ENCODE data around the gene LAMC3.
"Not testable (repeated sequence)": the region's sequence is repeated elsewhere in the genome, so short reads cannot be mapped to it uniquely, and the experiment has no call there.

Gene LAMC3

GRCh38 chr9:131082774-131083512 lies 74.0 kb downstream of the LAMC3 start:
- DNase-seq = no peak

DNA sequence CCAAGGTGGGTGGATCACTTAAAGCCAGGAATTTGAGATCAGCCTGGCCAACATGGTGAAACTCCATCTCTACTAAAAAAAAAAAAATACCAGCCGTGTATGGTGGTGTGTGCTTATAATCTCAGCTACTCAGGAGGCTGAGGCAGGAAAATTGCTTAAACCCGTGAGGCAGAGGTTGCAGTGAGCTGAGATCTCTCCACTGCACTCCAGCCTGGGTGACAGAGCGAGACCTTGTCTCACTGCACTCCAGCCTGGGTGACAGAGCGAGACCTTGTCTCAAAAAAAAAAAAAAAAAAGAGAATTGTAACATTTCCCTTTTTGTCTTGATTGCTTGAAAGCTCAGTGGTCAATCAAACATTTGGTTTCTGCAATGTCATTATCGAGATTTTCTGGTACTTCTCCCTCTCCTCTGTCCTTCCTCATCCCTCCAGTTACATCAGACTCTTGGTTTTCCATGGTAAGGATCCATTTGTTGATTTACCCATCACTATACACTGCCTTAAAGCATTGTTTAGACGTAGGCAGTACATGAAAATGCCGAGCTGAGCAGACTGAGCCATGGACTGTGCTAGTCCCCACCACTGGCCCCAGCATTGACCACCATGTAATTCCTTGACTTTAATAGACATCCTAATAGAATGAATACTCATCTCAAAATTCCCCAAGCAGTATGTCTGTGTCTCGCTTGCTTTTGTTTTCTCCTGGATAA lies 75.8 kb downstream of the LAMC3 start:
- no peak for DNase-seq

- no peak for DNase-seq
Observed at GRCh38 chr9:131085370-131086122, 76.6 kb downstream of the LAMC3 start.

GRCh38 chr9:131087354-131087893 lies 78.5 kb downstream of the LAMC3 start:
- no peak for DNase-seq

DNA sequence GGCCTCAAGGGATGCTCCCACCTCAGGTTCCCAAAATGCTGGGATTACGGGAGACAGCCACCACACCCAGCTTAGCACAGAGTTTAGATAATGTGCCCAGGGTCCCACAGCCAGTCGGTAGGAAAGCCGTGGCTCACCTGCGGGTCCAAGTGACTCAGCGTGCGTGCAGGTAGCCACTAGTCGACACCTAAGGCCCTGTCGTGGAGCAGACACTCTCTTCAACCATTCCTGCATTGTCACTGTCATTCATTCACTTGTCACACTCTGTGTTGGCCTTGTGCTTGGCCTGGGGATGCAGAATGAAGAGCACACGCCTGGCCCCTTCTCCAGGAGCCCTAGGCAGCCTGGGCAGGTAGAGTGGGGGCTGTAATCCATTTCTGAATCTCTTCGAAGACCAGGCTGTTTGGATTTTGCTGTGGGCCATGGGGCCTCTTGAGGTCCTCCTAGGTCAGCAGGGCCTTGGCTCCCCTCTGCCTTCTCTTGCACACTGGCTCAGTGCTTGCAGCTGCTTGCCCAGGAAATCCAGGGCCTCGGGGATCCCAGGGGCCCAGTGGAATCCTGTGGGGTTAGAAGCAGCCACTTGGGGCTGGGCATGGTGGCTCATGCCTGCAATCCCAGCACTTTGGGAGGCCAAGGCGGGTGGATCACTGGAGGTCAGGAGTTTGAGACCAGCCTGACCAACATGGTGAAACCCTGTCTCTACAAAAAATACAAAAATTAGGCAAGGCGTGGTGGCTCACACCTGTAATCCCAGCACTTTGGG lies 81.2 kb downstream of the LAMC3 start:
- DNase-seq = no peak

GRCh38 chr9:131091352-131091992 lies 82.5 kb downstream of the LAMC3 start:
- DNase-seq = no peak

DNA sequence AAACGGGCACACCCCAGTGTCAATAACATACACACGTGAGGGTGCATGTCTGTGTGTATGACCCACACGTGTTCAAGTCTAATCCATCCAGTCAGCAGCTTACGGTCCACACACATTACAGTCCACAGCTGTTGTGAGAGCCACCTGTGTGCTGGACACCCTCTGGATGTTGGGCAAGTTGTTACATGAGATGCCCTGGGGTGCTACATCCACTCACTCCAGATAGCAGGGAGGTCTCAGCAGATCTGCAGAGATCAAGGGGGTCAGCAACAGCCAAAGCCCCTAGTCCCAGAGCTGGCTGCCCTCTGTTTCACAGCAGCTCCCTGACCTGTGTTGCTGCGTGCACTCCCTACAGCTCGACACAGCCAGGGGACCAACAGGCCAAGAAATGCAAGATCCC lies 83.1 kb downstream of the LAMC3 start:
- no peak for DNase-seq

DNA sequence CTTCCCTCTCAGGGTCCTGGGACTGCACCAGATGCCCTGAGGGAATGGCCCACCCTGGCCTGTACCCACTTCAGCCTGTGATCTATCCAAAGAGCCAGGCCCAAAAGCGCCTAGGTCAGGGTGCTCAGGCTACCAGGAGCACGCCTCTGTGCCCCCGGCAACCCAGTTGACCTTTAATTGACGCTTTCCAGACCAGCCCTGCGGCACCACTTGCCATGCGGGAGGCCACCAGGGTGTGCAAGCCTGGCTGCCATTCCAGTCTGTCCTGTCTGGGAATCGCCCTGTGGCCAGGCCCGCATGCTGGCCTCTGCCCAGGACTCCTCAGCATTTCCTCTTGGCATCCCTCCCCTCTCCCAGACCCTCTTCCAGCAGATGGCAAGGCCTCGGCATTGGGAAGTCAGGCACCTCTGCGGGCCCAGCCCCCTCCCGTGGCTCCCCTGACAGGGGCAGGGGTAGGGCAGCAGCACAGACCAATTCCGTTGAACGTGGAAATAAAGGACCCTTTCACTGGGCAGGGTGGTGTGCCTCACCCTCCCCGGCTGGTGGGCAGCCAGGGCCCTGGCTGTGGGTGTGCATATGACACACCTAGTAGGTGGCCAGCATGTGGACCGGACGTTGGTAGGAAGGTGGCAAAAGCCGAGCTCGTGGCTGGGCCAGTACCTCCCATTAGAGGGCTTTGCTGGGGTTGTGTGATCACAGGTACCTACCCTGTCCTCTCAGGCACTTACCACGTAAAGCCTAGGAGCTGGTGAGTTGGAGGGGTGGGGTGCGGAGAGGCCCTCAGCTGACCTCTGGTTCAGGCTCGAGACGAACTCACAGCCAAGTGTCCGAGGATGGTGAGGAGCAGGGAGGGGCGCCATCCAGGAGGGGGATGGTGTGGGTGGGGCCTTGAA lies 83.8 kb downstream of the LAMC3 start:
- no peak for DNase-seq

DNA sequence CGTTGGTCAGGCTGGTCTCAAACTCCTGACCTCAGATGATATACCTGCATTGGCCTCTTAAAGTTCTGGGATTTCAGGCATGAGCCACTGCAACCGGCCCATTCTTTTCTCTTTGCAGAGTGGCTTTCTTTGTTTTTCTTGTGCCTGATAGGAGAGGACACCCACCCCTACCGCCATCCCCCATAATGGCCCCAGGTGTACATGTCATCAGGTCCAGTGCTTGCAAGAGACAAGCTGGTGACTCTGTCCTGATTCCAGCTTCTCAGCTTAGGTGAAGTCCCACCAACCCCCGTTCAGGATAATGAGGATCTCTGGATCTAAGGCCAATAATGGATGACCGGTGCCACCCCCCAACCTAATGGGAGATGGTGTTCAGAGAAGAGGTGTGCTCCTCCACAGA lies 85.0 kb downstream of the LAMC3 start:
- no peak for DNase-seq

- DNase-seq = no peak
Observed at GRCh38 chr9:131094622-131095021, 85.6 kb downstream of the LAMC3 start.

DNA sequence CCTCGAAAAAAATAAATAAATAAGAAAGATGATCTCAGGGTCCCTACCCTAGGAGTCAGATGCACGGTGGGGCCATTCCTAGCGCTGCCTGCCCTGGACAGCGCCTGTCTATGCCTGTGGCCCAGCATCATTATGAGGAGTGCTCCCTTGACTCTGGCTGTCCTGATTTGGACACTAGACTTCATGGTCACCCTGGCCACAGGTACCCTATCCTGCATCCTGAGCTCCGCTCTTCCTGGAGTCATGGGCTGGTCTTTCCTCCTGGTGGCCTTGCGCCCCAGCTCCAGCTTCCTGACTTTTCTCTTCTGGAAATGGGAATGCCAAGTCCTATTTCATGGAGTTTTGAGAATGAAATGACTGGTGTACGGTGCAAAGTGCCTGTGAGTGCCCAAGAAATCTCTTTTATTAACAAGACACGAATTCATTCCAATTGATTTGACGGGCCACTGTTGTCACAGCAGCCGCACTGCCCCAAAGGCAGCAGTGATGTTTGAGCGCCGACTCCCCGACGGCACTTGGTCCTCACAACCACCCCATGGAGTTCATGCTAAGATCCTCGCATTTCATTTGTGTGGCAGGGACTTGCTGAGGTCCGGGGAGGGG lies 86.8 kb downstream of the LAMC3 start:
- no peak for DNase-seq

DNA sequence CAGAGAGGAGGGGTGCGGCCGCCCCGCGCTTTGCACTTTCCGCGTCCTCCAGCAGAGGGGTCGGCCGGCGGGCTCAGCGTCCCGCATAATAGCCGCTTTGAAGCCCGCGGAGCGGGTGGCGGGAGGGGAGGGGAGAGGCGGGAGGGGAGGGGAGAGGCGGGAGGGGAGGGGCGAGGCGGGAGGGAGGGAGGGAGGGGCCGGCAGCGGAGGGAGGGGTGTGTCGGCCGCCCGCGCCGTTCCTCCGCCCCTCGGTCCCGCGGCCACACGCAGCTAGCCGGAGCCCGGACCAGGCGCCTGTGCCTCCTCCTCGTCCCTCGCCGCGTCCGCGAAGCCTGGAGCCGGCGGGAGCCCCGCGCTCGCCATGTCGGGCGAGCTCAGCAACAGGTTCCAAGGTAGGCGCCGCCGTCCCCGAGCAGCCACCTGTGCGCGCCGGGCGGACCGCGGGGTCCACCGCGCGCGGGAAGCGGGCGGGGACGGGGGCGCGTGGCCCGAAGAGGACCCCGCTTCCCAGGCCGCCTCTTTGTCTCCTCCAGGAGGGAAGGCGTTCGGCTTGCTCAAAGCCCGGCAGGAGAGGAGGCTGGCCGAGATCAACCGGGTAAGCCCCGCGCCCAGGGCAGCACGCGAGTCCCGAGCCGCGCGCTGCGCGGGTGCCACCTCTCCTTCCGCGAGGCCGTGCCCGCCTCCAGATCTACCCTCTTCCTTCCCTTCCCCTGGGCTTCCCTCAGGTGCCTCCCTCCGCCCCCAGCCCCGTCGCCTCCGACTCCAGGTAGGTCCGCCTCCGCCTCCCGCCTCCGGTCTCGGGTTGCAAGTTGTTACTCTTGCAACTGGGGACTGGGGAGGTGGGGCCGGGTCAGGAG lies 87.5 kb downstream of the LAMC3 start, which contains the start of gene AIF1L:
Gene AIF1L (plus strand): TSS at position 263 of the 857 bp plus-strand sequence. CDS start 99 bp downstream, at position 362.
- DNase-seq = no peak

DNA sequence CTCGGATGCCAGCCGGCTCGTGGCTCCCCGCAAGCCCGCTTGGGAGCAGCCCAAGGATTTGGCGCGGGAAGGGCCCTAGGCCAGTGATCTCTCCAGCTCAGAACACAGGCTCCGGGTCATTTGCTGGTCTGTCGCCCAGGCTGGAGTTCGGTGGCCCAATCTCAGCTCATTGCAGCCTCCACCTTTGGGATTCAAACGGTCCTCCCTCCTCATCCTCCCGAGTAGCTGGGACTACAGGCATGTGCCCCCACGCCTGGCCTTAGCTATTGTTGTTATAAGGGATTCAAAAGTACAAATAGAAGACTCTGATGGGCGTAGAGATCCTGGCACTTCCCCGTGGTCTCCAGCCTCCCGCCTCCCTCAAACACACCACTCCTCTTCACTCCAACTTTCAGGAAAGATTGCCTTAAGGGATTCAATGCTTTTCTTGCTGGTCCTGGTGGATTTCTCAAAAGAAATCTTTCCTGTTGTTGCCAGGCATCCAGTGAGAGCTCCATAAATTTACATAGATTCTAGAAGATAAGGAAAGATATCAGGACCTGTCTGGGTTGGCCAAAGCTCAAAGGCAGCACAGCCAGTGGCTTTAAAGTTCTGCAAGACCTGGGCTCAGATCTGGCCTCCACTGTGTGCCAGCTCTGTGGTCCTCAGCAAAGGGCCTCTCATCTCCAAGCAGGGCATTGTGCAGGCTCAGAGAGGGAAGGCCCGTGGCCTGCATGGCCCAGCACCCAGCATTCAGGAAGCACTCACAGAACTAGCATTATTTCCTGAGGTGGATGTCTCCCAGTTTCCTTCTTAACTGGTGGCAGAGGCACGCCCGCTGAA lies 88.4 kb downstream of the LAMC3 start:
- no peak for DNase-seq

DNA sequence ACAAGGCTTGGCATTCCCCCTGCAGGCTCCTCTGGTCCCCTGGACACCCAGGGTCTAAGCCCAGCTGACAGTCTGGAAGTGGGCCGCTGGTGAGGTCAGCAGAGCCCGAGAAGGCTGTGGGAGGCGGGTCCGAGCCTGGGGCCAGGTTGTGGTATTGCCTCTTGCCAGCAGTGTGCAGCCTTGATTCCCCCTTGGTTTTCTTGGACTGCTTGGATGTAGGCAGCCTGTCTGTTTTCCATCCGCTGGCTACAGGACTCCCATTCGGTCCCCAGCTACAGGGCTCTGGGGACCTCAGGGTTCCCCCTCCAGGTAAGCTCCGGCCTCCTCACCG lies 88.9 kb downstream of the LAMC3 start:
- DNase-seq = no peak

- DNase-seq = no peak
Observed at GRCh38 chr9:131098391-131099101, 89.6 kb downstream of the LAMC3 start.

DNA sequence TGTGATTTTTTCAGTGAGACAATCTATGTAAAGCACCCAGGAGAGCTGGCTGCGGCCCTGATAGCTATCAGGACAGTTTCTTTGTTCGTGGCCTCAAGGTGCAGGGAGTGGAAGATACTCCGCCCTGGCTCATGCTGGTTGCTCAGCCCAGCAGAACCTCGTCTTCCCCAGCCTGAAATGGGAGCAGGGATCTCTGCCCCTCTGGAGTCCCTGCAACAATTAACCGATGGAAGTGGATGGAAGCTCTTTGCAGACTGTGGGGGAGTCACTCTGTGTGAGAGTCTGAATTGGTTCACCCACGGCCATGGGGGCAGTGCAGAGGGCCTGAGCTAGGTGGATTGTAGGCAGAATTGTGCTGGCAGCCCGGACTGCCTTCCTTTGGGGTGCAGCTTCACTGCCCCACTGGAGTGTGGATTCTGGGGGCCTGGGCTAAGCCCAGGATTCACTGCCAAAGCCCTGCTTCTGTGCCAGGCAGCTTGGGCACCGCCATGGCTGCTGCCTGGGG lies 90.2 kb downstream of the LAMC3 start:
- DNase-seq = no peak

DNA sequence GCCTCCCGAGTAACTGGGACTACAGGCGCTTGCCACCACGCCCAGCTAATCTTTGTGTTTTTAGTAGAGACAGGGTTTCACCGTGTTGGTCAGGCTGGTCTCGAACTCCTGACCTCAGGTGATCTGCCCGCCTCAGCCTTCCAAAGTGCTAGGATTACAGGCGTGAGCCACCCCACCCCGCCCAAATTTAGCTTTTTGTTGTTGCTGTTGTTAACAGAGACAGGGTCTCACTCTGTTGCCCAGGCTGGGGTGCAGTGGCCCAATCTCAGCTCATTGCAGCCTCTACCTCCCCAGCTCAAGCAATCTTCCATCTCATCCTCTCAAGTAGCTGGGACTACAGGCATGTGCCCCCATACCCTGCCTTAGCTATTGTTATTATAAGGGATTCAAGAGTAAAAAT lies 90.9 kb downstream of the LAMC3 start:
- not testable (repeated sequence) for DNase-seq

GRCh38 chr9:131100445-131100844 lies 91.5 kb downstream of the LAMC3 start:
- no peak for DNase-seq

Data from GF-D8 (cell line).